GM12873 (cell line): ENCODE data around the gene EFNA5.

Experiments used
- CTCF ChIP-seq: IDR thresholded peaks from 2 replicates; pipeline ENCODE4 v1.5.1; 2012; ENCODE audit warnings: low read depth, mild to moderate bottlenecking, moderate library complexity, low read length, control low read depth; ENCODE audit not compliant: insufficient read depth; ENCODE audit errors: missing control alignments

Gene EFNA5

GRCh38 chr5:107496466-107496865 is 174.3 kb downstream of the EFNA5 start:
- no peak for TF ChIP-seq CTCF

DNA sequence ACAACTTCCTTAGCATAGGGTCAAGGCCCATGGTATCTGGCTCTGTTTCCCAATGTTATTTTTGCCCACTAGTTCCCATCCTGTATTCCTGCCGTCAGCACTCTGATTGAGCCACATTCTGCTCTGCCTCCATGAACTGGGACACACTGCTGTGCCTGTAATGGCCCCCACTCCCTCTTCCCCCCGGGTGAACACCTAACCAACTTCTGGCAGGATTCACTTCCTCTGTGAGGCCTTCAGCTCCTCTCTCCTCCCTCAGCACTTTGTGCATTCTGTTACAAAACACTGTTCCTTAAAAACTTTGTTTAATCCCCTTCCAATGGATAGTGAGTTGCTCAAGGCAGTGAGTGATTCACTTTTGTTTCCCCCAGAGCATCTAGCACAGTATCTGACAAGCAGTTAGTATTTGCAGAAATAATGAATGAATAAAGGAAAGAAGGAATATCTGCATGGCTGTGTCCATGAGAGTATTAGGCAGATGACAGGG is 183.6 kb downstream of the EFNA5 start:
- no peak for TF ChIP-seq CTCF

DNA sequence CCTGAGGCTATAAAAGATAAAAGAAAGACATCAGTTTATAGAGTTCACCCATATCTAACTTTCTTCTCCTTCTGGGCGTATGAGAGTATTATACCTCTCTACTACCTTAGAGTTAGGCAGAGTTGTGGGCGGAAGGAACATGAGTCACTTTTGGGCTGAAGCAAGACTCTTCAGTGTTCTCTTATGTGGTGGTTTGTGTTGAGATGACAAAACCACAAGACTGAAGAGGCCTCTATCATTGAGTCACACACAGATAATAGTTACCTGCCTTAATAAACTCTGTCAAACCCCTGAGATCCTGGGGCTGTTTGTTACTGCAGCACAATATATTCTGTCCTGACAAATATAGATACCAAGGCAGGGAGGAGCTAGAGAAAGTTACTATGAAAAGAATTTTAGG is 184.2 kb downstream of the EFNA5 start:
- TF ChIP-seq CTCF: no peak

DNA sequence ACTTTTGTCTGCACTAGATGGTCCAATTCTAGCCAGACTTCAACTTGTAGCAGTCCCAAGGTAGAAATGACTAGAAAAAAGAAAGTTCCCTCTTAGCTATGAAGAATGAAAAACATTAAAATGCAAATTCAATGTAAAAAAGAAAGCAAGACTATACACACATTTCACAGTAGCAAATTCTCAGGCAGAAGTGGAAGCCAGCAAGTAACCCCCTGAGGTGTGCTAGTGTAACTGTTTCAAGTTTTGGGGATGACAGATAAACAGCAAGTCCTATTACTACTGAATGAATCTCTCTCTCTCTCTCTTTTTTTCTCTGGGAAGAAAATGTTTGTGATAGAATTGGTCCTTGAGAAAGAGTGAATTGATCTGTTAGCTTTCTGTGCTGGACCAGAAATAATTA is 185.6 kb downstream of the EFNA5 start:
- TF ChIP-seq CTCF: peak; percentile 5

- TF ChIP-seq CTCF: no peak
Measured at GRCh38 chr5:107484281-107484680, 186.5 kb downstream of the EFNA5 start.

GRCh38 chr5:107483231-107484024 is 187.3 kb downstream of the EFNA5 start:
- no peak for TF ChIP-seq CTCF

- no peak for TF ChIP-seq CTCF
Measured at GRCh38 chr5:107478068-107478641, 192.6 kb downstream of the EFNA5 start.
